OCI-LY3 (cell line): Measurements from ENCODE around the gene LACC1.

Source experiments
- H2AFZ ChIP-seq: fragments of 200-600, 300-600 bp; shearing (Covaris generic); 2 replicates; pipeline ENCODE4 v1.6.0; 2014; ENCODE audit warnings: antibody characterized with exemption, low read depth, low read length
- H3K27ac ChIP-seq: fragments of 200-600, 300-600 bp; sonication (generic); 2 replicates; pipeline ENCODE4 v1.5.1; 2014; ENCODE audit warnings: mild to moderate bottlenecking, low read length, moderate library complexity, mixed read lengths
- H3K27me3 ChIP-seq: fragments of 200-600, 300-600 bp; sonication (generic); 2 replicates; pipeline ENCODE4 v1.6.1; 2014; ENCODE audit warnings: low read depth, low read length, mixed read lengths
- H3K36me3 ChIP-seq: fragments of 200-600, 300-600 bp; sonication (generic); replicated peaks from 2 replicates; pipeline ENCODE3; 2014; ENCODE audit warnings: low read depth, low read length, mixed read lengths
- H3K4me1 ChIP-seq: fragments of 300-600, 200-600 bp; sonication (generic); 2 replicates; pipeline ENCODE4 v1.6.1; 2014; ENCODE audit warnings: low read length, mixed read lengths
- H3K4me2 ChIP-seq: fragments of 200-600, 300-600 bp; sonication (generic); 2 replicates; pipeline ENCODE4 v1.6.1; 2014; ENCODE audit warnings: low read length, mixed read lengths
- H3K4me3 ChIP-seq: fragments of 300-600, 200-600 bp; sonication (generic); 2 replicates; pipeline ENCODE4 v1.5.1; 2014; ENCODE audit warnings: antibody characterized with exemption, mild to moderate bottlenecking, low read length, moderate library complexity
- H3K79me2 ChIP-seq: fragments of 300-600, 200-600 bp; shearing (Covaris generic); 2 replicates; pipeline ENCODE4 v1.6.1; 2014; ENCODE audit warnings: mild to moderate bottlenecking, low read length, mixed read lengths
- H3K9ac ChIP-seq: fragments of 300-600, 200-600 bp; shearing (Covaris generic); 2 replicates; pipeline ENCODE4 v1.6.0; 2014; ENCODE audit warnings: mild to moderate bottlenecking, low read length, moderate library complexity
- H3K9me3 ChIP-seq: fragments of 200-600, 300-600 bp; shearing (Covaris generic); 2 replicates; pipeline ENCODE4 v1.6.1; 2014; ENCODE audit warnings: low read length, mixed read lengths; ENCODE audit not compliant: insufficient read depth
- H4K20me1 ChIP-seq: fragments of 200-600, 300-600 bp; sonication (generic); 2 replicates; pipeline ENCODE4 v1.6.1; 2016; ENCODE audit warnings: low read length, mixed read lengths; ENCODE audit not compliant: insufficient read depth
- EZH2phosphoT487 ChIP-seq: fragments of 200-600 bp; shearing (Covaris generic); IDR thresholded peaks from 2 replicates; pipeline ENCODE4 v1.6.1; 2018; ENCODE audit warnings: antibody characterized with exemption, mixed run types, low read depth
- TF ChIP-seq, protein P1 (sequence below): fragments of 200-600, 300-600 bp; sonication (generic); IDR thresholded peaks from 2 replicates; pipeline ENCODE4 v1.5.1; 2014; ENCODE audit warnings: antibody characterized with exemption, low read length, low read depth

The LACC1 gene

DNA sequence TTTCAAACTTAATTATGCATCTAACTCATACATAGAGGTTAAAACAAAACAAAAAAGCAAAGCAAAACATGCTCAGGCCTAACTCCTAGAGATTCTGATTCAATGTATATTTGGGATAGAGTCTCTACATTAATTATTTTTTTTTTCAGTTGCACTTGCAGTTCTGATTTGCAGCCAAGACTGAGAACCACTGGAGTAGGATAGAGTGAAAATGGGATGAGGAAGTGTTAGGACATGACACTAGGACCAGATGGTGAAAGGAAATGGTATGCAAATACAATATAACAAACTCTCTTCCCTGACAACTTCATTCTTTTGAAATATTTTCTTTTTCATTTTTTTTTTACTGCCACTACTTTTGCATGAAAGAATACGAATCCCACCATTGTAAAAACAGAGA lies 1.9 kb upstream of the LACC1 start:
- no peak overlapping the region for H3K4me3 ChIP-seq
- H3K27ac ChIP-seq: no peak overlapping the region
- no peak for TF ChIP-seq EZH2phosphoT487
- TF ChIP-seq, protein P1, sequence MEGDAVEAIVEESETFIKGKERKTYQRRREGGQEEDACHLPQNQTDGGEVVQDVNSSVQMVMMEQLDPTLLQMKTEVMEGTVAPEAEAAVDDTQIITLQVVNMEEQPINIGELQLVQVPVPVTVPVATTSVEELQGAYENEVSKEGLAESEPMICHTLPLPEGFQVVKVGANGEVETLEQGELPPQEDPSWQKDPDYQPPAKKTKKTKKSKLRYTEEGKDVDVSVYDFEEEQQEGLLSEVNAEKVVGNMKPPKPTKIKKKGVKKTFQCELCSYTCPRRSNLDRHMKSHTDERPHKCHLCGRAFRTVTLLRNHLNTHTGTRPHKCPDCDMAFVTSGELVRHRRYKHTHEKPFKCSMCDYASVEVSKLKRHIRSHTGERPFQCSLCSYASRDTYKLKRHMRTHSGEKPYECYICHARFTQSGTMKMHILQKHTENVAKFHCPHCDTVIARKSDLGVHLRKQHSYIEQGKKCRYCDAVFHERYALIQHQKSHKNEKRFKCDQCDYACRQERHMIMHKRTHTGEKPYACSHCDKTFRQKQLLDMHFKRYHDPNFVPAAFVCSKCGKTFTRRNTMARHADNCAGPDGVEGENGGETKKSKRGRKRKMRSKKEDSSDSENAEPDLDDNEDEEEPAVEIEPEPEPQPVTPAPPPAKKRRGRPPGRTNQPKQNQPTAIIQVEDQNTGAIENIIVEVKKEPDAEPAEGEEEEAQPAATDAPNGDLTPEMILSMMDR: no peak
- H2AFZ ChIP-seq: no peak overlapping the region
- H3K9me3 ChIP-seq: no peaks in the 10 kb centered on the region
- no peaks in the 10 kb centered on the region for H4K20me1 ChIP-seq
- H3K36me3 ChIP-seq: no peaks in the 10 kb centered on the region
- H3K27me3 ChIP-seq: no peaks in the 10 kb centered on the region; the same call in 1 of the 2 replicates
- no peak overlapping the region for H3K4me2 ChIP-seq
- peaks cover 9% of the 10 kb centered on the region for H3K4me1 ChIP-seq
- 0 out of 2 replicates have a peak, but pooled peaks cover 6% of the 10 kb centered on the region for H3K79me2 ChIP-seq
- H3K9ac ChIP-seq: no peak overlapping the region

DNA sequence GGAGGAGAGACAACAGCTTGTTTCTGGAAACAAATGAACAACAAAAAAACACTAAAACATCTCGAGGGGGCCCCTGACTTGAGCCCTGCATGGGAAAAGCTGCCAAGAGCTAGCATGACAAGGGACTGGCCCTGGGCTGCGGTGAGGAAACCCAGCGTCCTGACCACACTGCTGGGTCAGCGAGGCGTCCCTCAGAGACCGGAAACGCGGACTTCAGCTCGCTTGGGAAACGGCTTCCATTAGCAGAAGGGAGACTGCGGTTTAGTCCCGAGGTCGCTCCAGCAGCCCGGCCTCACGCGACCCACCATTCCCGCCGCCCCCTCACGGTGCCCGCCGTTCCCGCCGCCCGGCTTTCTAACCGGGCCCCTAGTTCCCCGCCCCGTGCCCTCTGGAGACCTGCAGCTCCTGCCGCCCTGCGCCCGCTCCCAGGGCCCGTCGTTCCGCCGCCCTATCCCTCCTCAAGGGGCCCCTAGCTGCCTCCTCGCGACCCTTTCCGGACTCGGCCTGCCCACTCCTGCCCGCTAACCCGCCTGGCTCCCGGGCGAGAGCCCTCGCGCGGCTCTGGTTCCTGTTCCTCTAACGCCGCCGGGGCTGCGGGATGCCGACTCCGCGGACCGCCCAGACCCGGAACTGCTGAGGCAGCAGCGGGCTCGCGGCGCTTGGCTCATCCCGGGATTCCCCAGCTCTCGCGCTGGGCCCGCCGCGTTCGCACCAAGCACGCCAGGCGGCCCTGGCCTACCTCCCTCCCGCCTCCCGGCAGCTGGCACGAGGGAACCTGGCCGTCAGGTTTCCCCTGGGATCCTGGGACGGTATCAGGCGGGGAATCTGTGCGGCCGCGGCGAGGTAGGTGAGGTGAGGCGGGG lies 581 bp upstream of the LACC1 start, which contains the start of gene CCDC122:
Gene CCDC122 (minus strand): TSS at position 849 of the 863 bp plus-strand sequence. CDS start 10,364 bp downstream, outside the sequence.
- H3K27me3 ChIP-seq: no peaks in the 10 kb centered on the region; the same call in 1 of the 2 replicates
- no peaks in the 10 kb centered on the region for H3K36me3 ChIP-seq
- H3K79me2 ChIP-seq: 0 out of 2 replicates have a peak, but pooled peaks cover 6% of the 10 kb centered on the region
- H3K4me3 ChIP-seq: peak within 1 kb of the TSS; percentile 88
- peak within 1 kb of the TSS; percentile 36 for H3K27ac ChIP-seq
- peaks cover 9% of the 10 kb centered on the region for H3K4me1 ChIP-seq
- peak within 1 kb of the TSS; percentile 89 for H3K9ac ChIP-seq
- no peaks in the 10 kb centered on the region for H3K9me3 ChIP-seq
- H3K4me2 ChIP-seq: peak within 1 kb of the TSS; percentile 74
- no peaks in the 10 kb centered on the region for H4K20me1 ChIP-seq
- TF ChIP-seq, protein P1: no peak
- TF ChIP-seq EZH2phosphoT487: no peak
- peak within 1 kb of the TSS; percentile 86 for H2AFZ ChIP-seq

DNA sequence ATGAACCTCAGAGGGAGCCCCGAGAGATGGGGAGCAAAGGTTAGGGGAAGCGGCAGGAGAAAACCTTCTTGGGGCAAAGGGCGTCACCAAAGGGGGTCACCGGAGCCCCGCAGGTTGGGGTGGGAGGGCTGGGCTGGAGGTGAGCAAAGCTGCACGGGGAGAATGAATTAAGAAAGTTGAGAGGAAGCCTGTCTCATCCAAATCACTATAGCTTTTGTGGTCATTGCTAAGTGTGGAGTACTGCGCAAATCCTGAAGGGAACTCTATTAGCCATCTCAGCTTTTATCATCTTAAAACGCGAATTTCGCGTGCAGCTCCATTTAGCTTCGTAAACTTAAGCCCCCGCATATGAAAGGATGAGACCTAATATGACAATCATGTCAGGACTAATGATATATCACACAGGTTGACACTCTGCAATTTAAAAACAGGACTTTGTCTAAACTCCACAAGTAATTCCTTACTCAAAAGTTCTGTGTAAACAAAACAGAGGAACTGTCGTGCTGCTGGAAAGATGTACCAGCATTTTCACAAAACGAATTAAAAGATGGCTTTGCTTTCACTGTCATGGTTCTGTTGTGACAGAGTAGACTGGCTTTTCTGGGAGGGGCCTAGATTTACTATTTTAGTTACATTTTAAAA lies 631 bp downstream of the LACC1 start:
- Histone ChIP-seq H3K4me2 (peak overlapping the region; percentile 74), H2AFZ (peak overlapping the region; percentile 86; the same call in 1 of the 2 replicates), H3K4me3 (peak overlapping the region; percentile 88), H3K27me3 (no peaks in the 10 kb centered on the region; the same call in 1 of the 2 replicates), H4K20me1 (no peaks in the 10 kb centered on the region), H3K4me1 (peaks cover 9% of the 10 kb centered on the region), H3K9ac (peak overlapping the region; percentile 89), H3K27ac (no peak overlapping the region), H3K36me3 (no peaks in the 10 kb centered on the region), H3K79me2 (0 out of 2 replicates have a peak, but pooled peaks cover 6% of the 10 kb centered on the region), H3K9me3 (no peaks in the 10 kb centered on the region)
- TF ChIP-seq, protein P1: no peak

DNA sequence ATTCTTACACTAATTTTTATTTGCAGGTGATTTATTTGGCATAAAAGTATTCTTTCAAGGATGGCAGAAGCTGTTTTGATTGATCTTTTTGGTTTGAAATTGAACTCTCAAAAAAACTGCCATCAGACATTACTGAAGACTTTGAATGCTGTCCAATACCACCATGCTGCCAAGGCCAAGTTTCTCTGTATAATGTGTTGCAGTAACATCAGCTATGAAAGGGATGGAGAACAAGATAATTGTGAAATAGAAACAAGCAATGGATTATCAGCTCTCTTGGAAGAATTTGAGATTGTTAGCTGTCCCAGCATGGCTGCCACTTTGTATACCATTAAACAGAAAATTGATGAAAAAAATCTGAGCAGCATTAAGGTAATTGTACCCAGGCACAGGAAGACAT lies 1.2 kb downstream of the LACC1 start:
- H3K27ac ChIP-seq: no peak overlapping the region
- H2AFZ ChIP-seq: no peak overlapping the region
- H3K4me2 ChIP-seq: no peak overlapping the region
- H3K9me3 ChIP-seq: no peaks in the 10 kb centered on the region
- H3K79me2 ChIP-seq: 0 out of 2 replicates have a peak, but pooled peaks cover 6% of the 10 kb centered on the region
- H3K9ac ChIP-seq: no peak overlapping the region
- no peaks in the 10 kb centered on the region for H3K36me3 ChIP-seq
- TF ChIP-seq EZH2phosphoT487: no peak
- TF ChIP-seq, protein P1: no peak
- H3K4me1 ChIP-seq: peaks cover 9% of the 10 kb centered on the region
- H3K4me3 ChIP-seq: no peak overlapping the region
- no peaks in the 10 kb centered on the region; the same call in 1 of the 2 replicates for H3K27me3 ChIP-seq
- H4K20me1 ChIP-seq: no peaks in the 10 kb centered on the region
